K562 (cell line): ENCODE results near the gene COX11. TPM values are rescaled to one million over a fixed set of nuclear protein-coding genes. Genes with fewer than 3 reads are reported as not detected.

ENCODE experiments used
- BCOR ChIP-seq: fragments of 450-650 bp; IDR thresholded peaks from 2 replicates; pipeline ENCODE4 v1.6.1; 2016
- E2F4 ChIP-seq: sonication (generic); formaldehyde crosslinking; IDR thresholded peaks from 2 replicates; pipeline ENCODE4 v1.8.0; 2022; ENCODE audit warnings: mild to moderate bottlenecking, low read depth, missing genetic modification reagents
- GATA2 ChIP-seq: sonication (generic); formaldehyde crosslinking; IDR thresholded peaks from 2 replicates; pipeline ENCODE4 v1.4.0; 2020; ENCODE audit warnings: mild to moderate bottlenecking, missing genetic modification reagents
- KDM1A ChIP-seq, 2 experiments: fragments of 450-650 bp; IDR thresholded peaks; 2 replicates each; pipeline ENCODE4 v1.6.1; 2016; ENCODE audit warnings: mild to moderate bottlenecking in 2 of 2
- MTA3 ChIP-seq: fragments of 450-650 bp; formaldehyde crosslinking; IDR thresholded peaks from 2 replicates; pipeline ENCODE4 v1.6.1; 2017; ENCODE audit warnings: mild to moderate bottlenecking, borderline replicate concordance
- SMARCA4 ChIP-seq: fragments of 450-650 bp; IDR thresholded peaks from 2 replicates; pipeline ENCODE4 v1.6.1; 2016
- XRCC5 ChIP-seq: fragments of 200-400 bp; formaldehyde crosslinking; IDR thresholded peaks from 2 replicates; pipeline ENCODE4 v1.6.1; 2017; ENCODE audit warnings: low read depth, mild to moderate bottlenecking, low read length
- ZNF76 ChIP-seq: fragments of 250-450 bp; sonication (Bioruptor Pico); IDR thresholded peaks from 2 replicates; pipeline ENCODE4 v1.4.0; 2020; ENCODE audit warnings: mild to moderate bottlenecking, moderate library complexity, borderline replicate concordance
- ZNF780A ChIP-seq: fragments of 250-450 bp; sonication (Bioruptor Pico); IDR thresholded peaks from 2 replicates; pipeline ENCODE4 v1.5.0; 2021; ENCODE audit warnings: mild to moderate bottlenecking
- polyA plus RNA-seq, 8 experiments: library from polyadenylated mRNA; depleted of rRNA in 4 of 8; stranded (reverse) in 5 of 8; unstranded in 3 of 8; fragments of >200 nt; fragmentation: Nextera tagmentation in 2 of 8; fragmentation: Illumina TruSeq in 1 of 8; extraction: Ambion mirVana in 2 of 8; extraction: Trizol in 1 of 8; gene quantifications; 2 replicates each; pipeline versions ENCODE4 v1.2.1 to v1.2.3, GENCODE V29; 2011 to 2014; ENCODE audit warnings: inconsistent platforms in 1 of 8, missing spikeins in 1 of 8
- total RNA-seq, 7 experiments: library from RNA; depleted of rRNA in 6 of 7; stranded (reverse); fragments of >200 nt in 6 of 7; fragmentation: Illumina TruSeq in 2 of 7; extraction: Trizol in 2 of 7; gene quantifications; 2 replicates each; pipeline versions ENCODE4 v1.2.1 to v1.2.3, GENCODE V29; 2011 to 2021; ENCODE audit warnings: low replicate concordance in 1 of 7
- TF ChIP-seq, protein P1 (sequence below), 2 experiments: fragments of 450-650 bp; IDR thresholded peaks; 2 replicates each; pipeline ENCODE4 v1.6.1; 2018; ENCODE audit warnings: mild to moderate bottlenecking in 2 of 2, low read depth in 1 of 2; ENCODE audit not compliant: partially characterized antibody in 2 of 2
- TF ChIP-seq, protein P2 (sequence below): fragments of 150-350 bp; IDR thresholded peaks from 2 replicates; pipeline ENCODE4 v1.6.1; 2014; ENCODE audit warnings: low read depth, mild to moderate bottlenecking, low read length, borderline replicate concordance

COX11 gene
- total and polyA plus RNA-seq, 9 of the 15 experiments (the other 6 are each of a cell fraction or from before 2014, with no cell fraction given): 18.5 to 112 (median 30.7) TPM

DNA sequence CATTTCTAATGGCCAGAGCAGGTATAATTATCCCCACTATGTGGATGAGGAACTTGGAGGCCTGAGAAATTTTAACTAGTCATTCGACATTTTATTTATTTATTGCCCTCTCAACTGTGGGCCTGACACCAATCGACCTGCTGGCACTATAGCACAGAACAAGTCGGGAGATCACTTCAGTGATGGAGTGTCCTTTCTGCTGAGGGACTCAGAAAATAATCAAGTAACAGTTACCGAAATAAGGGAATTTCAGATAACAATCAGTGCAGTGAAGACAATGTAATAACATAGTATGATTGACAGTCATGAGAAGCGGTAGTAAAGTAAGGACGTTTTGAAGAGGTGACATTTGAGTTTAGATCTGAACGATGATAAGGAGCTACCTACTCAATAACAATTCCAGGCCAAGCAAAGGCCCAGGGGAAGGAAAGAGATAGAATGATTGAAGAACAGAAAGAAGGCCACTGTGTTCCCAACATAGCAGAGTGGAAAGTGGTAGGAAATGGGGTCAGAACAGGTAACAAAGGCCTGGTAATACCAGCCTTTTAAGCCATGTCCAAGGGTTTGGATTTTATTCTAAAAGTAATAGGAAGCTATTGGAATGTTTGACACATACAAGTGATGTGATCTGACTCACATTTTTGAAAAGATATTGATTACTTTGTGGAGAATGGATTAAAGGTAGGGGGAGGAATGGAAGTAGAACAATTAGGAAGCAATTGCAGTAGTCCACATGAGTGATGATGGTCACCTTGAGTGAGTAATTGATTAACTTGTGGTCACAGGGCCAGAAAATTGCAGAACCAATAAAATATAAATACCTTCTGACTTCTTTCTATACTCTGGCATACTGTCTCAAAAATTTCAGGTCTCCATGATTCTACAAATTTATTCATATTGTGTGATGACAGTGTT lies 1.5 kb upstream of the COX11 start (continued):
- TF ChIP-seq, protein P1, sequence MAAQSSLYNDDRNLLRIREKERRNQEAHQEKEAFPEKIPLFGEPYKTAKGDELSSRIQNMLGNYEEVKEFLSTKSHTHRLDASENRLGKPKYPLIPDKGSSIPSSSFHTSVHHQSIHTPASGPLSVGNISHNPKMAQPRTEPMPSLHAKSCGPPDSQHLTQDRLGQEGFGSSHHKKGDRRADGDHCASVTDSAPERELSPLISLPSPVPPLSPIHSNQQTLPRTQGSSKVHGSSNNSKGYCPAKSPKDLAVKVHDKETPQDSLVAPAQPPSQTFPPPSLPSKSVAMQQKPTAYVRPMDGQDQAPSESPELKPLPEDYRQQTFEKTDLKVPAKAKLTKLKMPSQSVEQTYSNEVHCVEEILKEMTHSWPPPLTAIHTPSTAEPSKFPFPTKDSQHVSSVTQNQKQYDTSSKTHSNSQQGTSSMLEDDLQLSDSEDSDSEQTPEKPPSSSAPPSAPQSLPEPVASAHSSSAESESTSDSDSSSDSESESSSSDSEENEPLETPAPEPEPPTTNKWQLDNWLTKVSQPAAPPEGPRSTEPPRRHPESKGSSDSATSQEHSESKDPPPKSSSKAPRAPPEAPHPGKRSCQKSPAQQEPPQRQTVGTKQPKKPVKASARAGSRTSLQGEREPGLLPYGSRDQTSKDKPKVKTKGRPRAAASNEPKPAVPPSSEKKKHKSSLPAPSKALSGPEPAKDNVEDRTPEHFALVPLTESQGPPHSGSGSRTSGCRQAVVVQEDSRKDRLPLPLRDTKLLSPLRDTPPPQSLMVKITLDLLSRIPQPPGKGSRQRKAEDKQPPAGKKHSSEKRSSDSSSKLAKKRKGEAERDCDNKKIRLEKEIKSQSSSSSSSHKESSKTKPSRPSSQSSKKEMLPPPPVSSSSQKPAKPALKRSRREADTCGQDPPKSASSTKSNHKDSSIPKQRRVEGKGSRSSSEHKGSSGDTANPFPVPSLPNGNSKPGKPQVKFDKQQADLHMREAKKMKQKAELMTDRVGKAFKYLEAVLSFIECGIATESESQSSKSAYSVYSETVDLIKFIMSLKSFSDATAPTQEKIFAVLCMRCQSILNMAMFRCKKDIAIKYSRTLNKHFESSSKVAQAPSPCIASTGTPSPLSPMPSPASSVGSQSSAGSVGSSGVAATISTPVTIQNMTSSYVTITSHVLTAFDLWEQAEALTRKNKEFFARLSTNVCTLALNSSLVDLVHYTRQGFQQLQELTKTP (IDR thresholded peaks at IDR 0.05; ENCODE audit: low read depth in 1 of 2, partially characterized antibody in 2 of 2): peak in 1 of 2 experiments; percentile 29
- TF ChIP-seq KDM1A (IDR thresholded peaks at IDR 0.05) (peak in 1 of 2 experiments; percentile 44; a peak in 1 of 4 replicates), BCOR (peak; percentile 74; the same call in 1 of the 2 replicates), E2F4 (CRISPR knock-in tag) (no peak), MTA3 (no peak), GATA2 (peak; percentile 72), SMARCA4 (0 out of 2 replicates have a peak, but pooled peaks have one; percentile 14), ZNF780A (CRISPR knock-in tag) (no peak), ZNF76 (no peak), XRCC5 (no peak)
- TF ChIP-seq, protein P2, sequence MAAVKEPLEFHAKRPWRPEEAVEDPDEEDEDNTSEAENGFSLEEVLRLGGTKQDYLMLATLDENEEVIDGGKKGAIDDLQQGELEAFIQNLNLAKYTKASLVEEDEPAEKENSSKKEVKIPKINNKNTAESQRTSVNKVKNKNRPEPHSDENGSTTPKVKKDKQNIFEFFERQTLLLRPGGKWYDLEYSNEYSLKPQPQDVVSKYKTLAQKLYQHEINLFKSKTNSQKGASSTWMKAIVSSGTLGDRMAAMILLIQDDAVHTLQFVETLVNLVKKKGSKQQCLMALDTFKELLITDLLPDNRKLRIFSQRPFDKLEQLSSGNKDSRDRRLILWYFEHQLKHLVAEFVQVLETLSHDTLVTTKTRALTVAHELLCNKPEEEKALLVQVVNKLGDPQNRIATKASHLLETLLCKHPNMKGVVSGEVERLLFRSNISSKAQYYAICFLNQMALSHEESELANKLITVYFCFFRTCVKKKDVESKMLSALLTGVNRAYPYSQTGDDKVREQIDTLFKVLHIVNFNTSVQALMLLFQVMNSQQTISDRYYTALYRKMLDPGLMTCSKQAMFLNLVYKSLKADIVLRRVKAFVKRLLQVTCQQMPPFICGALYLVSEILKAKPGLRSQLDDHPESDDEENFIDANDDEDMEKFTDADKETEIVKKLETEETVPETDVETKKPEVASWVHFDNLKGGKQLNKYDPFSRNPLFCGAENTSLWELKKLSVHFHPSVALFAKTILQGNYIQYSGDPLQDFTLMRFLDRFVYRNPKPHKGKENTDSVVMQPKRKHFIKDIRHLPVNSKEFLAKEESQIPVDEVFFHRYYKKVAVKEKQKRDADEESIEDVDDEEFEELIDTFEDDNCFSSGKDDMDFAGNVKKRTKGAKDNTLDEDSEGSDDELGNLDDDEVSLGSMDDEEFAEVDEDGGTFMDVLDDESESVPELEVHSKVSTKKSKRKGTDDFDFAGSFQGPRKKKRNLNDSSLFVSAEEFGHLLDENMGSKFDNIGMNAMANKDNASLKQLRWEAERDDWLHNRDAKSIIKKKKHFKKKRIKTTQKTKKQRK: no peak
